COLO668 (cell line): ENCODE data around the gene SUN1.
"Not testable (repeated sequence)": the region's sequence is repeated elsewhere in the genome, so short reads cannot be mapped to it uniquely, and the experiment has no call there.

Experiments used
- DNase-seq: peaks from one replicate; lab custom pipeline; 2025; ENCODE audit not compliant: unreplicated experiment; lab: John Stamatoyannopoulos, UW

Gene SUN1

DNA sequence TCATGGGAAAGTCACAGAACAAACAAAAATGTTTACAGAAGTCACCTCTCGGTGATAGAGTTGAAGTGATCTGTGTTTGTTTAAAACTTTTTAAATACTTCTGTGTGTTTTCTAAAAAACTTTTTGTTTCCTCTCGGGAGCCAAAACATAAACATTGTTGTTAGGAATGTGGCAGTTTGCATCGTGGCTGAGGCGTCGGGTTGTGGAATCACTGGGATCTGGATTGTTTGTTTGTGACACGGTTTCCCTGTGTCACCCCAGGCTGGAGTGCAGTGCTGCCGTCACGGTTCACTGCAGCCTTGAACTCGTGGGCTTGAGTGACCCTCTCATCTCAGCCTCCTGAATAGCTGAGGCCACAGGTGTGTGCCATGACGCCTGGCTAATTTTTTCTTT is 29.0 kb upstream of the SUN1 start:
- peak; percentile 28 for DNase-seq

DNA sequence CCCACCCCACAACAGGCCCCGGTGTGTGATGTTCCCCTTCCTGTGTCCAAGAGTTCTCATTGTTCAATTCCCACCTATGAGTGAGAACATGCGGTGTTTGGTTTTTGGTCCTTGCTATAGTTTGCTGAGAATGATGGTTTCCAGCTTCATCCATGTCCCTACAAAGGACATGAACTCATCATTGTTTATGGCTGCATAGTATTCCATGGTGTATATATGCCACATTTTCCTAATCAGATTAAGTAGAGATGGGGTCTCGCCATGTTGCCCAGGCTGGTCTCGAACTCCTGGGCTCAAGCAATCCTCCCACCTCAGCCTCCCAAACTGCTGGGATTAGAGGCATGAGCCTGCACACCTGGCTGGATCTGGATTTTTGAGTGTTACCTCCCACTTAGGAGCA is 28.5 kb upstream of the SUN1 start:
- not testable (repeated sequence) for DNase-seq

DNA sequence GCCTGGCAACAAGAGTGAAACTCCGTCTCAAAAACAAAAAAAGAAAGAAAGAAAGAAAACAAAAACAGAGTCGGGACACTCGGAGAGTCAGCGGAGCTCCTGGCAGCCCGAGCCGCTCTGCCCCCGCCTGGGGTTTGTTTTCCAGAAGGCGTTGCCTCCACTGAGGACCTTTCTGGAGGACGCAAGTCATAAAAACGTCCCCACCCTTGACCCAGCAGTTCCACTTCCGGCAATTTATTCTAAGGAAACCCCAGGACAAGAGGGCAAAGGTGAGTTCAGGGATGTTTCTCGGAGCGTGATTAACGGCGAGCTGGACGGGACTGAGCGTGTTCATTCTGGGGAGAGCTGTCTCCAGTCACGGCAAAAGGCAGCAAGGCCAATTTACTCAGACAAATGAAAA is 27.0 kb upstream of the SUN1 start:
- no peak for DNase-seq

DNA sequence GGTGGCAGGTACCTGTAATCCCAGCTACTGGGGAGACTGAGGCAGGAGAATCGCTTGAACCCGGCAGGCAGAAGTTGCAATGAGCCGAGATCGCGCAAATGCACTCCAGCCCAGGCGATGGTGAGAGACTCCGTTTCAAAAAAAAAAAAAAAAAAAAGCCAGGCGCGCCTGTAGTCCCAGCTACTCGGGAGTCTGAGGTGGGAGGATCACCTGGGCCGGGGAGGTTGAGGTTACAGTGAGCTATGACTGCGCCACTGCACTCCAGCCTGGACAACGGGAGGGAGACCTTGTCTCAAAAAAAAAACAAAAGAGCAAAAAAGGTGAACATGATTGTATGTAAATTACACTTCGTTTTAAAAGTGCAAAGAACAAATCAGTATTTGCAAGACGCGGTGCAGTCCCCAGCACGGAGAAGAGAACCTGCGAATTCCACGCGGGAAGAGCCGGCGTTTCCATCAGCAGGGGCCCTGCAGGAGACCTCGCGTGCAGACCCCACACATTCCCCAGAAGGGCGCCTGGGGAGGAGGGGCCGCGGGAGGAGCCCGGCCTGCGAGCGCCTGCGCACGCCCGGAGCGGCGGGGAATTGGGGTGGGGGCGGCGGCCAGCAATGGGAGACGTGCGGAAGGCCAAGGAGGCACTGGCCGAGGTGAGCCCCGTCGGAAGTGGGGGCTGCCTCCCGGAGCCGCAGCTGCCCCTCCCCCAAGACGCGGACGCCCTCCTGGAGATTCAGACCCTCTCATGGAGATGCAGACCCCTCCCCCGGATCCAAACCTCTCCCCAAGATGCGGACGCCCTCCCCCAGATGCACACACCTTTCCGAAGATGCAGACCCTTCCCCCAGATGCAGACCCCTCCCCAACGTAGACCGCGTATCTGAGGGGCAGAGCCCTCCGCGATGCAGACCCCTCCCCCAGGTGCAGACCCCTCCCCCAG is 16.7 kb upstream of the SUN1 start:
- DNase-seq = peak; percentile 55

DNA sequence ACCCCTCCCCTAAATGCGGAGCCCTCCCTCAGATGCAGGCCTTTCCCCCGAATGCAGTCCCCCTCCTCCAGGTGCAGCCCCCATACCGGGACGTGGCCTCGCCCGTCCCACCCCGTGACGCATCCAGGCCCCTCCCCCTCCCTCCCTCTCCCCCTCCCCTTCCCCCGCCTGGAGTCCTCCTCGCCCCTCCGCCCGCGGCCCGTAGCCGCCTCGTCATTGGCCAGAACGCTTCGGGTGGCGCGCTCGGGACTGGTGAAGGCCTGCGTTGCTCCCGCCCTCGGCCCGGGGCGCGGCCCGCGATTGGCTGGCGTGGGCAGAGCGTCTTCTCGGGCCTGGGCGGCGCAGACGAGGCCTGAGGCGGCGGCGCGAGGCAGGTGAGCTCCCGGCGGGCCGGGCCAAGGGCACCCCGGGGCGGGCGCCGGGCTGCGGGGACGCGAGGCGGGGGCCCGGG is 16.0 kb upstream of the SUN1 start:
- DNase-seq = peak; percentile 100

DNA sequence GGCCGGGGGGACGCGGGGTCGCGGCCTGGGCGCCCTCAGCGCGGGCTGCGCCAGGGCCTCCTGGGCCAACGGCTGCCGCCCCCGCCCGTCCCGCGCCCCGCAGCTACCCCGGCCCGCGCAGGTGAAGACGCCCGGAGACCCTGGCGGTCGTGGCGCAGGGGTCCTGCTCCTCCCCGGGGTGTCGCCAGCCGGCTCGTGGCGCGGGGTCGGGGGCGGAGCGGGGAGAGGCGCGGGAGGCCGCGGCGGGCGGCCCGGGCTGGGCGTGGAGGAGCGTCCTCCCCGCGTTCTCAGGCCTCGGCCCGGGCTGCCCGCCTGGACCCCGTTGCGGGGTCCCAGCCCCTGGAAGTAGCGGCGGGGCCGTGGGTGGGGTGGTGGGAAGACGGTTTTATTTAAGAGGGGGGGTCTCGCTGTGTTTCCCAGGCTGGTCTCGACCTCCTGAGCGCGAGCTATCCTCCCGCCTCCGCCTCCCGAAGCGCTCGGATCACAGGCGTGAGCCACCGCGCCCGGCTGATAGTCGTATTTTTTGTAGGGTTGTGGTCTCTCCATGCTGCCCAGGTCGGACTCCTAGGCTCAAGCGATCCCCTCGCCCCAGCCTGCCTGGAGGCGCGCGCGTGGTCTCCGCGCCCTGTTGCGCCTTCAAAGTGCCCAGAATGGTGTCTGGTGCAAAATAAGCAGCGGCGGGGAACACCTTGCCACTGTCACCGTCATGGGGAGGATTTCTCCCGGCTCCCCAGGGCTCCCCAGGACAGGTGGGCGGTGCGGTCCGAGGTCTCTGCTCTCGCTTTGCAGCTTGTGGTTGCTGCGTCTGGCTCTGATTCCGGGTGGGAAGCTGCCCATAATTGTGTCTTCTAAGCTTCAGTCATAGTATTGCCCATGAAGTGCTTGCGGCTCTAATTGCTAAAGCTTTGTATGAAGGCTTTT is 15.3 kb upstream of the SUN1 start:
- DNase-seq = peak; percentile 69

DNA sequence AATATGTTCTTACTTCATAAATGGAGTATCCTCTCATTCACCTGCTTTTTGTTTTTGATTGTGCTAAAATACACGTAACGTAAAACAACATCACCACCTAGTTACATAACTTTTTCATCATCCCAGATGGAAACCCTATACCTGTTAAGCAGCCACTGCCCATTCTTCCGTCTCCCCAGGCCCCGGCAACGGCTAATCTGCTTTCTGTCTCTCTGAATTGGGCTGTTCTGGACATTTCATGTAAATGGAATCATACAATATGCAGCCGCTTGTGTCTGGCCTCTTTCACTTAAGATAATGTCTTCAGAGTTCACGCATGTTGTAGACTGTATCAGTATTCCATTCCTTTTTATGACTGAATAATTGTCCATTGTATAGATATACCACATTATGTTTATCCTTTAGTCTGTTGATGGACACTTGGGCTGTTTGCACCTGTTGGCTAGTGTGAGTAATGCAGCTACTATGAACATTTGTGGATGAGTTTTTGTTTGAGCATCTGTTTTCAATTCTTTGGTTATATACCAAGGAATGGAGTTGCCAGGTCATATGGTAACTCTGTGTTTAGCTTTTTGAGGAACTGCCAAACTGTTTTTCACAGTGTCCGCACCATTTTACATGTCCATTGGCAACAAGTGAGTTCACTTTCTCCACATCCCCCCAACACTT is 14.1 kb upstream of the SUN1 start:
- DNase-seq = peak; percentile 38

DNA sequence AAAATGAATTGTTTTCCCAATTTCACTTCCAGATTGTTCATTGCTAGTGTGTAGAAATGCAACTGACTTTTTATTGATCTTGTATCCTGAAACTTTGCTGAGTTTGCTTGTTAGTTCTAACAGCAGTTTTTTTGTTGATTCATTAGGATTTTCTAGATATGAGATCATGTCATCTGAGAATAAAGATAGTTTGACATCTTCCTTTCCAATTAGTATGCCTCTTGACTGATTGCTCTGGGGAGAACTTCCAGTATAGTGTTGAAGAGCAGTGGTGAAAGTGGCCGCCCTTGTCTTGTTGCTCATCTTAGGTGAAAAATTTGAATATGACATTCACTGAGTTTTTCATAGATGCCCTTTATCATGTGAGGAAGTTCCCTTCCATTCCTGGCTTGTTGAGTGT is 11.9 kb upstream of the SUN1 start:
- no peak for DNase-seq

DNA sequence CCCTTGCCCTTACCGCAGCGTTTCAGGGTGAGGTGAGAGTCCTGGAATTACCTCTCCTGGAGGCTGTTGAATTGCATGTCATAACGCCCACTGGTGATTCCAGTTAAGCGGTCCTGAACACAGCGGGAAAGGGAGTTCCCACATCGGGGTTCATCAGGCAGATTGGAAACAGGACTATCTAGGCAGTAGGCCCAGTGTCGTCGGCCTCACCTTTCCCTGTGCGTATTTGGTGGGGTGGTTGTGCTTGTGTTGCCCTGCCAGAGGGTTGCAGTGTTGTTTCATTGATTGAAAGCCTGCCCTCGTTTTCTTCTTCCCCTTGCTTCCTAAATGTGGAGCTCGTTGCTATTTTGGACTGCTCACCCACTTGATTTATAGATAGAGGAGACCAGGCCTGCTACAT is 10.6 kb upstream of the SUN1 start:
- DNase-seq = peak; percentile 33

DNA sequence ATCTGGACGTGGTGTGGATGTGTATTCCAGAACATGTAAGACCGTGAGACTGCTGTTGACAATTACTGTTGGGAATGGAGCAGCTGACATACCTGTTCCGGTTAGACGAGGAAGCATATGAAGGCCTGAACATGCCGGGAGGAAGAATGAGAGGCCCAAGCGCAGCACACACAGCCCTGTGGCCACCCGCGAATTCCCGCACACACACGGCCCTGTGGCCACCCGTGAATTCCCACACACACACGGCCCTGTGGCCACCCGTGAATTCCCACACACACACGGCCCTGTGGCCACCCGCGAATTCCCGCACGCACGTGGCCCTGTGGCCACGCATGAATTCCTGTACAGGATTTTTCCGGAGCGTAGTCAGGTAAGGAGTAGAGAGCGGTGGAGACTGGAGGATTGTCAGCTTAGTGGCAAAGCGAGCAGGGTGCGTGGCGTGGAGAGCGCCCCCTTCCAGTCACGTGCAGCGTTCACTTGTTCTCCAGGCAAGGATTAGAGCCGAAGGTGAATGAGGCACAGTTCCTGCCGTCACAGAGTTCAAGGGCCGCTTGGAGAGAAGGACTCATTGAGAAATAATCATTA is 9.5 kb upstream of the SUN1 start:
- no peak for DNase-seq

DNA sequence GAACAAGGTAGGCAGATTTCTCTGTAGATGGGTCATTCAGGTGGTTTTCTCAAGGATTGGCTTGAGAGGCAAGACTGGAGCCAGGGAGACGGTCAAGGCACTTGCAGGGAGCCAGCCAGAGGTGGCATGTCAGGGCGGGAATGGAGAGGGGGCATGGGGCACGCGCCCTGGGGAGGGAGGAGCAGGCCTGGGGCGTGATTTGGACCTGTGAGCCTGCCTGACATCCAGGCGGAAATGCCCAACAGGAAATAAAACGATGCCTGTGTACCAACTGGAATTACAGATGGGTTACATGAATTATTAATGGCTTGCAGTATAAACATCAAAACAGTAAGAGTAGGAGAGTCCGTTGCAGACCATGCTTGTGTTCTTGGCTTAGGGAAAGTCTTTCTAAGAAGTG is 8.6 kb upstream of the SUN1 start:
- peak; percentile 82 for DNase-seq

DNA sequence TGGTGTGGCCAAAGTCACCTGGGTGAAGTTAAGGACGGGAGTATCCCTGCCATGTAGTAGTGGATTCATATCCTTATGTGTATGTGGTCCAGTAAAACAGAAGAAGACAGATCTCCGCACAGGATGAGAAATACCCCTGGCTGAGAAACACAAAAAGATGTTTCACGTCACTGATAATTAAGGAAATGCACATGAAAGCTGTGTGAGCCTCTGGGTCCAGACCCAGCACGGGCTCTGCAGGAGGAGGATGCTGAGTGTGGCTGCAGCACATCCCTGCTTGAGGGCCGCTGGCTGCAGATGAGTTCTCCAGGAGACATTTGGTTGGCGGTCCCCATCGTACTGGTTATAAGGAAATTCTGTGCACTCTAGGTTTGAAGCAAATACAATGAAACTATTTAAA is 8.2 kb upstream of the SUN1 start:
- DNase-seq = peak; percentile 32

DNA sequence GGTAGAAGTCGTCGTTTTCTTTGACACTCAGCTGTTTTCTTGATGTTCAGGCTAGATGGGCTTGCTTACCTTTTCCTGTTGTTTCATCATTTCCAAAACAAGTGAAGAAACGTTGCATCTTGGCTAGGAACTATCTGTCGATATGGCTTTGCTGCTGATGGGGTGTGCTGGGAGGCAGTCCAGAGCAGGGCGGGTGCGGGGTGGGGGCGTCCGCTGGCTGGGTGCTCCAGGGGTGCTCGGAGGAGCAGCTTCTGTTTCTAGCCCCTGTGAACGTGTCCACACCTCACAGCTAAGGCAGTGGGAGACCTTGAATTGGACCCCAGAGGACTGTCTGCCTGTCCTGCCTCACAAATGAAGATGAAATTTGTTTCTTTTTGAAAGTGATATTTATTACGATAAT is 7.6 kb upstream of the SUN1 start:
- DNase-seq = no peak

DNA sequence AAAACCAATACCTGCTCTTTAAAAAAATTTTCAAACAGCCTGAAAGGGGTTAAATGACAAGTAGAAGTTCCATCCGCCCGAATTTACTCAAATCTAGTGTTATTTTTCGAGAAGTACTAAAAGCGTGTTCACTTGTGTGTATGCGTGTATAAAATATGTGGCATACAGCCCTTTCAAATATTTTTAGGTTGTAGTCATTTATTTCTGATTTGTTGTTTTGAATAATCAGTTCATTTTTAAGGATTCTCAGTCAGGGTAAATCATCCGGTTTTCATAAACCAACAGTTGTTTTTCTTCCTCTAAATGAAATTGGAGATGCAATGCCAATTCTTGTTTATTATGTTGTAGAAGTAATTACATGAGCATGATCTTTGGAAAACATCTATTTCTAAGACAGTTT is 6.9 kb upstream of the SUN1 start:
- DNase-seq = no peak

DNA sequence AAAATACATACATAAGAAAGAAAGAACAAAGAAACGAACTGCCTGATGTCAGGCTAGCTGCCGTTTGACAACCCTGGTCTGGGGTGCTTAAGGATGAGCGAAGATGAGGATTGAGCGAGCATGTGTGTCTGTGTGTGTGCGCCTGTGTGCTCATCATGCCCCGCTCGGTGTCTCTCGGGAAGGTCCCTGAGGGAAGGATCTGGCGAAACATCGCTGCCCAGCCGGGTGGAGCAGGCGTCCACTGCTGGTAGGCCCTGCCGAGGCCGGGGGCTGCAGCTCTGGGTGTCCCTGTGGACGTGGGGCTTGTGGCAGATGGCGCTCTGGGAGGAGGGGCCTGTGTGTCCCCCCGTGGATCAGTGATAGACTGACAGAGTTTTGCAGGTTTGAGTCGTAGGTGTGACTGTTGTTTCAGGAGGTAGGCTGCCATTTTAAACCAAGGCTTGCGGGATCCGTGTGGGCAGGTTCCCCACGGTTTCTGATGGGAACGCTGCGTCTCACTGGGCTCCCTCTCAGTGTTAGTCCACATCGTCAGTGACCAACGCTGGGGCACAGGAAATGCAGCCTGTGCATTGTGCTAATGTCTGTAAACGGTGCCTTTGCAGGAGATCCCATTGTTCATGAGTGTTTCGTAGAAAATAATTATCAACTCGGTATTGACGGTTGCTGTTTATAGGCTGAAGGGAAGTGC is 5.9 kb upstream of the SUN1 start:
- peak; percentile 23 for DNase-seq

DNA sequence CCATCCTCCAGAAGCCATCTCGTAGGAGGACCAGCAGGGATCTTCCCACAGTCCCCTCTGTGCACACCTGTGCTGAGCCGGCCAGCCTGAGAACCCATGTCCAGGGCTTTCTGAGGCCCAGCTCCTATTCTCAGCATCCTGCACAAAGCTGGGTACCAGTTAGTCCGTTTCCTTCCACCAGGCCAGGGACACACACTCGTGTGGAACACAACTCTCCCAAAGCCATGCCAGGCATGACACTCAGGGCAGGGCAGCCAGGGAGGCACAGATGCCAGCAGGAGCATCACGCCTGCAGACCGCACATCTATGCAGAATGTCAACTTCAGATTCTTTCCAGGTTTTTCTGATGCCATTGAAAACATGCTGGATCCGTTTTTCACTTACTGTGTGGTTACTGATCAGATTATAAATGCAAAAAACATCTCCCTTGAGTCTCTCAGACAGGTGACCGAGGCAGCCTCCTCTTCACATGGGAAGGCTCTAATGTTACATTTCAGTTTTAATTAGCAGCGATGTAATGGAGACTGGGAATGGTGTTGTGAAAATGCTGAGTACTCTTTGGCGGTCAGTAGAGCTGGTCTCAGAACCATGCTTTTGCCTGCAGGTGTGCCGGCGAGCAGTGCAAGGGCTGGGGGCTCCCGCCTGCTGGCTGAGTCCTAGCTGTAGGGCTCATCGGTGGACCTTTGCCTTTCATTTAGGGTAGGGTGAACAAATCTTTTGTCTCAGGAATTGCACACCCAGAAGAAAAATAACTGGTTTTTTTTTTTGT is 3.3 kb upstream of the SUN1 start:
- peak; percentile 37 for DNase-seq

DNA sequence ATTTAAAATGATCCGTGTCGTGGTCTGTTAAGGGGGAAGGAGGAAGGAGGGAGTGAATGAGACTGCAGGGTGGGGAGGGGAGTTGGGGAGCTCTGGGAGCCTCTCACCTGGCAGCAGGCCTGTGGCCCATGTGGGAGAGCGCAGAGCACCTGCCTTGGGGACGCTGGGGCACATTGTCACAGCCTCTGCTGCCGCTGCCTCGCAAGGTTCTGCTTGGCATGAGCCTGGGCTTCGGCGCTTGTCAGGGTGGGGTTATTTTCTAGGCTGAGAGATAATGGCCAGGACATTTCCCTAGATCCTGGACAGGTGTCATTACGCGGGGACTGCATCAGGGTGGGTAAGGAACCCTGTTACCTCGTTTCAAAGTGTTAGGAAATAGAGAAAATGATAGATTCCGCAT is 2.2 kb upstream of the SUN1 start:
- DNase-seq = peak; percentile 92

DNA sequence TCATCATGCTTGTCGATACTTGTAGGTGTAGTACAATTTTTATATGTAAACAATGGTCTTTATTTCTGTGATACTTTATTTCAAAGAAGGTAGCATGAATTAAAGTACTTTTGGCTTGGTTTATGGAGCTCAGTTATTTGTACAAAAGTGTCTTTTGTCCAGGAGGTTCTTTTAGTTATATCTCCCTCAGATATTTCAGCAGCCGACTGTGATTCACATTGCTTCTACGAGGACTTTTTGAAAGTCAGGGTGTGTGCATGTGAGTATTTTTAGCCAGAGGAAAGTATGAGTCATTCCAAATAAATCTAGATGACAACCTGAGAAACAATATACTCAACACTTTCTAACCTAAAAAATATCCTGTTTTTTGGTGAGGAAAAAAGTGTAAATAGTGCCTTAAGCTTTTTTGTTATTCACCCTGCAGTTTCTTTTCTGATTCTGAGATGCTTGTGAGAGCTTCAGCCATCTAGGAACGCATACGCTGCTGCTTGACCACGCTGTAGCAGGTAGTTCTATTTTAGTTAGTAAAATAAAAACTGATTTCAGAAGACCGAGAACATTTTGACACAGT is 595 bp upstream of the SUN1 start:
- DNase-seq = no peak

DNA sequence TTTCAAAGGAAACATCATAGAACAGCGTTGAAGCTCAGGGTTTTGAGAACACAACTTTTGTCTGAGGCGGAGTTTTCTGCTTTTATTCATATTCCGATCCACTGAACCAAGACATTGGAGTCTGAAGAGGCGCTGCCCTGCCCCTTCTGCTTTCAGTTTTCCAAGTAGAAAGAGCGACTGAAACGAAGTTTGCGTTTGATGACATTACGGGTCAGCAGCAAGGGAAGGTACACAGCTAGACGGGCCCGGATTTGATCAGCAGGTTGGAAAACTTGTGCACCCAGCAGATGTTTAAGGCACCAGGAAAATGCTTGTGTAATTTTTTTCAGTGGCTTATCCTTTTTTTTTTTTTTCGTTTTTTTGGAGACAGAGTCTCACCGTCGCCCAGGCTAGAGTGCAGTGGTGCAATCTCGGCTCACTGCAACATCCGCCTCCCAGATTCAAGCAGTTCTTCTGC is 720 bp downstream of the SUN1 start:
- DNase-seq = no peak
